SHP77 (cell line): ENCODE results near the gene RTL3.

Experiments used
- DNase-seq, 2 experiments: peaks; one replicate each; lab custom pipeline; 2025; lab: John Stamatoyannopoulos, UW

Gene RTL3

GRCh38 chrX:78618987-78619386, 40.1 kb downstream of the RTL3 start:
- no peak for DNase-seq

- no peak for DNase-seq
Observed at GRCh38 chrX:78614264-78614663, 44.9 kb downstream of the RTL3 start.
